ENCODE measurements around the gene PIK3R1. TPM values are rescaled to one million over a fixed set of nuclear protein-coding genes. Genes with fewer than 3 reads are reported as not detected.

PIK3R1 gene
- total RNA-seq, 1 donor from 2014 or later, result 24.2 TPM

- no peak for TF ChIP-seq EZH2 (IDR thresholded peaks at IDR 0.05)
- TF ChIP-seq EZH2phosphoT487 (IDR thresholded peaks at IDR 0.05), result no peak
- TF ChIP-seq, protein P1, sequence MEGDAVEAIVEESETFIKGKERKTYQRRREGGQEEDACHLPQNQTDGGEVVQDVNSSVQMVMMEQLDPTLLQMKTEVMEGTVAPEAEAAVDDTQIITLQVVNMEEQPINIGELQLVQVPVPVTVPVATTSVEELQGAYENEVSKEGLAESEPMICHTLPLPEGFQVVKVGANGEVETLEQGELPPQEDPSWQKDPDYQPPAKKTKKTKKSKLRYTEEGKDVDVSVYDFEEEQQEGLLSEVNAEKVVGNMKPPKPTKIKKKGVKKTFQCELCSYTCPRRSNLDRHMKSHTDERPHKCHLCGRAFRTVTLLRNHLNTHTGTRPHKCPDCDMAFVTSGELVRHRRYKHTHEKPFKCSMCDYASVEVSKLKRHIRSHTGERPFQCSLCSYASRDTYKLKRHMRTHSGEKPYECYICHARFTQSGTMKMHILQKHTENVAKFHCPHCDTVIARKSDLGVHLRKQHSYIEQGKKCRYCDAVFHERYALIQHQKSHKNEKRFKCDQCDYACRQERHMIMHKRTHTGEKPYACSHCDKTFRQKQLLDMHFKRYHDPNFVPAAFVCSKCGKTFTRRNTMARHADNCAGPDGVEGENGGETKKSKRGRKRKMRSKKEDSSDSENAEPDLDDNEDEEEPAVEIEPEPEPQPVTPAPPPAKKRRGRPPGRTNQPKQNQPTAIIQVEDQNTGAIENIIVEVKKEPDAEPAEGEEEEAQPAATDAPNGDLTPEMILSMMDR (IDR thresholded peaks at IDR 0.05), result no peak
- Histone ChIP-seq H3K4me1 (peaks cover 35% of the 10 kb centered on the region), H3K27me3 (no peaks in the 10 kb centered on the region), H3K79me2 (ENCODE audit: low read depth) (peaks cover 14% of the 10 kb centered on the region), H4K20me1 (ENCODE audit: low read depth) (peaks cover 29% of the 10 kb centered on the region), H2AFZ (replicated peaks) (no peak overlapping the region), H3K4me3 (no peak overlapping the region), H3K36me3 (no peaks in the 10 kb centered on the region), H3K9me3 (ENCODE audit: low read depth) (no peaks in the 10 kb centered on the region), H3K4me2 (no peak overlapping the region), H3K27ac (no peak overlapping the region), H3K9ac (no peak overlapping the region), H3F3A (ENCODE audit: low read depth) (peaks cover 7% of the 10 kb centered on the region)
- H3K4me1 Mint-ChIP-seq, result peaks cover 59% of the 10 kb centered on the region
- peaks cover 4% of the 10 kb centered on the region for H3K9me3 Mint-ChIP-seq
- DNase-seq (ENCODE audit: low spot score), result no peak
- no peaks in the 10 kb centered on the region for H3K27me3 Mint-ChIP-seq (ENCODE audit: insufficient read depth, low read depth)
- H3K36me3 Mint-ChIP-seq, result peaks cover 18% of the 10 kb centered on the region
- no peak overlapping the region for H3K4me3 Mint-ChIP-seq
- H3K27ac Mint-ChIP-seq, result no peak overlapping the region
Measured at GRCh38 chr5:68270399-68270975, 54.9 kb downstream of the PIK3R1 start.

GRCh38 chr5:68271124-68271523 lies 55.6 kb downstream of the PIK3R1 start:
- H3K27ac Mint-ChIP-seq, result no peak overlapping the region

DNA sequence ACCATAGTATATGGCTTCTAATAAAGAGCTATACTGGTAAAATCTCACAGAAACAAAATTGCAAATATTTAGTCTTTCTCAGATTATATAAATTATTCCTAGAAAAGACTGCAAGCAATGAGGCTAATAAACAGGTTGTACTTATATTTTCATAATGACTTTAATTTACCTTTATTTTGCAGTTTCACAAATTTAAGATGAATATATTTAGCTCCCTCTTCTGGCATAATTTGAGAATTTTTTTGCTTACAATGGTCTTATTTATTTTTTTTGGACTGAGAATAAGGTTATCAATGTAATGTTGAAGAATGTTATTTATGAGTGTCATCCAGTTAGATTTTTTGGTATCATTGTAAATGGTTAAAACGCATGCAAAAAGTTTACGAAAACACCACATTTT lies 56.7 kb downstream of the PIK3R1 start:
- H2AFZ ChIP-seq (replicated peaks), result no peak overlapping the region
- no peaks in the 10 kb centered on the region for H3K27me3 Mint-ChIP-seq (ENCODE audit: insufficient read depth, low read depth)
- TF ChIP-seq, protein P1 (IDR thresholded peaks at IDR 0.05), result peak; percentile 35
- TF ChIP-seq EZH2phosphoT487 (IDR thresholded peaks at IDR 0.05), result no peak
- TF ChIP-seq EZH2 (IDR thresholded peaks at IDR 0.05), result no peak
- DNase-seq (ENCODE audit: low spot score), result no peak
- no peak overlapping the region for H3K27ac ChIP-seq
- peaks cover 7% of the 10 kb centered on the region for H3F3A ChIP-seq (ENCODE audit: low read depth)
- peaks cover 17% of the 10 kb centered on the region for H4K20me1 ChIP-seq (ENCODE audit: low read depth)
- H3K27ac Mint-ChIP-seq, result no peak overlapping the region
- H3K36me3 ChIP-seq, result no peaks in the 10 kb centered on the region
- H3K9ac ChIP-seq, result no peak overlapping the region
- peaks cover 18% of the 10 kb centered on the region for H3K36me3 Mint-ChIP-seq
- no peak overlapping the region for H3K4me3 ChIP-seq
- peaks cover 22% of the 10 kb centered on the region for H3K4me1 ChIP-seq
- H3K4me3 Mint-ChIP-seq, result no peak overlapping the region
- no peak overlapping the region for H3K4me2 ChIP-seq
- no peaks in the 10 kb centered on the region for H3K9me3 Mint-ChIP-seq
- peaks cover 14% of the 10 kb centered on the region for H3K79me2 ChIP-seq (ENCODE audit: low read depth)
- H3K9me3 ChIP-seq (ENCODE audit: low read depth), result no peaks in the 10 kb centered on the region
- no peaks in the 10 kb centered on the region for H3K27me3 ChIP-seq
- peaks cover 43% of the 10 kb centered on the region for H3K4me1 Mint-ChIP-seq

More at GRCh38 chr5:68271124-68271523, 55.6 kb downstream of the PIK3R1 start:
- Mint-ChIP-seq H3K27me3 (ENCODE audit: insufficient read depth, low read depth) (no peaks in the 10 kb centered on the region), H3K9me3 (no peaks in the 10 kb centered on the region), H3K36me3 (peaks cover 12% of the 10 kb centered on the region), H3K4me3 (no peak overlapping the region), H3K4me1 (peaks cover 53% of the 10 kb centered on the region)
- no peaks in the 10 kb centered on the region for H3K36me3 ChIP-seq
- H3K27me3 ChIP-seq, result no peaks in the 10 kb centered on the region
- peaks cover 29% of the 10 kb centered on the region for H4K20me1 ChIP-seq (ENCODE audit: low read depth)
- DNase-seq (ENCODE audit: low spot score), result no peak
- no peak overlapping the region for H3K4me2 ChIP-seq
- H3K79me2 ChIP-seq (ENCODE audit: low read depth), result peaks cover 14% of the 10 kb centered on the region
- H2AFZ ChIP-seq (replicated peaks), result no peak overlapping the region
- no peak overlapping the region for H3K27ac ChIP-seq
- H3F3A ChIP-seq (ENCODE audit: low read depth), result peaks cover 7% of the 10 kb centered on the region
- H3K9ac ChIP-seq, result no peak overlapping the region
- TF ChIP-seq EZH2 (IDR thresholded peaks at IDR 0.05) (no peak), EZH2phosphoT487 (IDR thresholded peaks at IDR 0.05) (no peak)
- TF ChIP-seq, protein P1 (IDR thresholded peaks at IDR 0.05), result no peak
- H3K9me3 ChIP-seq (ENCODE audit: low read depth), result no peaks in the 10 kb centered on the region
- H3K4me1 ChIP-seq, result peaks cover 33% of the 10 kb centered on the region
- no peak overlapping the region for H3K4me3 ChIP-seq

Data from neural progenitor cell (in vitro differentiated cells).